GM13977 (cell line): ENCODE measurements around the gene FFAR2.
A peak's percentile ranks its signal among the peaks of the same experiment; 100 is the strongest.

ENCODE experiments used
- DNase-seq: peaks from one replicate; pipeline ENCODE4 v3.0.0; 2012; ENCODE audit warnings: low spot score
- in situ Hi-C: fragments of 300-500 bp; cut with MboI; formaldehyde crosslinking; loops from one replicate; pipeline ENCODE4 v1.12.0; 2022; ENCODE audit warnings: low sequenced_read_pairs, low pct_unique_long_range_greater_than_20kb, mixed read lengths, inconsistent platforms; ENCODE audit not compliant: unreplicated experiment
- TF ChIP-seq, protein P1 (sequence below): IDR thresholded peaks from 2 replicates; pipeline ENCODE4 v1.5.1; 2012; ENCODE audit warnings: mild to moderate bottlenecking, control low read depth; ENCODE audit not compliant: insufficient read depth; ENCODE audit errors: extremely low read depth, missing control alignments

Gene FFAR2

DNA sequence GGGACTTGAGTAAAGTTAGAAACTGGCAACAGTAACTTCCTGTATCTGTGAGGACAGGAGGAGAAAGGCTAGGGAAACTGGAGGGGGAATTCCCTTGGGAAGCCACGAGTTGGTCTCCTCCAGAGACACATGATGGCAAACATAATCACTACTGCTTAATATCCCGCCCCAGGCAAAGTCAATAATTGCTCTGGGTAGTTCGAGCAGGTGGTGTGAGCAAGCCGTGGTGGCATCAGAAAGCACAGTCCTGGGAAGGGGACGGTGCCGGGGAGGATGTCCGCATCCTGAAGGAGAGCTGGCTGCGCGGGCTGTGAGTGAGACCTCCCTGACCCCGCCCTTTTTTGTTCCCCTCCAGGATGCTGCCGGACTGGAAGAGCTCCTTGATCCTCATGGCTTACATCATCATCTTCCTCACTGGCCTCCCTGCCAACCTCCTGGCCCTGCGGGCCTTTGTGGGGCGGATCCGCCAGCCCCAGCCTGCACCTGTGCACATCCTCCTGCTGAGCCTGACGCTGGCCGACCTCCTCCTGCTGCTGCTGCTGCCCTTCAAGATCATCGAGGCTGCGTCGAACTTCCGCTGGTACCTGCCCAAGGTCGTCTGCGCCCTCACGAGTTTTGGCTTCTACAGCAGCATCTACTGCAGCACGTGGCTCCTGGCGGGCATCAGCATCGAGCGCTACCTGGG, 1.4 kb downstream of the FFAR2 start:
- DNase-seq: no peak
- TF ChIP-seq, protein P1, sequence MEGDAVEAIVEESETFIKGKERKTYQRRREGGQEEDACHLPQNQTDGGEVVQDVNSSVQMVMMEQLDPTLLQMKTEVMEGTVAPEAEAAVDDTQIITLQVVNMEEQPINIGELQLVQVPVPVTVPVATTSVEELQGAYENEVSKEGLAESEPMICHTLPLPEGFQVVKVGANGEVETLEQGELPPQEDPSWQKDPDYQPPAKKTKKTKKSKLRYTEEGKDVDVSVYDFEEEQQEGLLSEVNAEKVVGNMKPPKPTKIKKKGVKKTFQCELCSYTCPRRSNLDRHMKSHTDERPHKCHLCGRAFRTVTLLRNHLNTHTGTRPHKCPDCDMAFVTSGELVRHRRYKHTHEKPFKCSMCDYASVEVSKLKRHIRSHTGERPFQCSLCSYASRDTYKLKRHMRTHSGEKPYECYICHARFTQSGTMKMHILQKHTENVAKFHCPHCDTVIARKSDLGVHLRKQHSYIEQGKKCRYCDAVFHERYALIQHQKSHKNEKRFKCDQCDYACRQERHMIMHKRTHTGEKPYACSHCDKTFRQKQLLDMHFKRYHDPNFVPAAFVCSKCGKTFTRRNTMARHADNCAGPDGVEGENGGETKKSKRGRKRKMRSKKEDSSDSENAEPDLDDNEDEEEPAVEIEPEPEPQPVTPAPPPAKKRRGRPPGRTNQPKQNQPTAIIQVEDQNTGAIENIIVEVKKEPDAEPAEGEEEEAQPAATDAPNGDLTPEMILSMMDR: no peak
- in situ Hi-C loops: no loop called here

DNA sequence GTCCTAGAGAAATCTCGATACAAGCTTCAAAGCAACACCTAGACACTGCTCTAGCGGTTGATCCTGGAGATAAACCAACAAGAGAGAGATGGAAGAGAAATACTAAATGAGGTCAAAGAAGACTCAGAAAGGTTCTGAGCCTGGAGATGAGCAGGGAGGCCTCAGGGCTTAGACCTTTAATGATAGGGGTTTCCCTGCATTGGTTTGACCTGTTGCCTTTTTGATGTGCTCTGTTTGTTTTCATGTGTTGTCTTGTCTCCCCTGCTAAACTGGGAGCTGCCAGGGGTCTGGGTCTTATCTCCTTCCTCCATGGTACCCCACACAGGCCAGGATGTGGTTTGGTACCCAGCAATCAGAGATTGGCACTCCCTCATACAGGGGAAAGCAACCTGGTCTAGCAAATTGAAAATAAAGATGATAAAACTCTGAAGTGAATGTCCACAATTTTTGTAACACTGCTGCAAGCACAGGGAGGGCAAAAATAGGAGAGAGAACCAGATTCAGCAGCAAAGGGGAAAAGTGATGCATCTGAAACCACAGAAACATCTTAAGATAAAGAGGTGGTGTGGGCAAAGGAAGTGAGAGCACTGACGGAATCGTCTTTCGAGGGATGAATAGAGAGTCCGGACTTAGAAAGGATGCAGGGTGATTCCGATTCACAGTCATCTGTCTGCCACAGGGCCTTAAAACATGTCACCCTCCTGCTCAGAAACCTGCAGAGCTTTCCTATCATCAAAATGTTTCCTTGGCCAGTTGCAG, 3.5 kb downstream of the FFAR2 start:
- in situ Hi-C loops: no loop called here
- TF ChIP-seq, protein P1: no peak

DNA sequence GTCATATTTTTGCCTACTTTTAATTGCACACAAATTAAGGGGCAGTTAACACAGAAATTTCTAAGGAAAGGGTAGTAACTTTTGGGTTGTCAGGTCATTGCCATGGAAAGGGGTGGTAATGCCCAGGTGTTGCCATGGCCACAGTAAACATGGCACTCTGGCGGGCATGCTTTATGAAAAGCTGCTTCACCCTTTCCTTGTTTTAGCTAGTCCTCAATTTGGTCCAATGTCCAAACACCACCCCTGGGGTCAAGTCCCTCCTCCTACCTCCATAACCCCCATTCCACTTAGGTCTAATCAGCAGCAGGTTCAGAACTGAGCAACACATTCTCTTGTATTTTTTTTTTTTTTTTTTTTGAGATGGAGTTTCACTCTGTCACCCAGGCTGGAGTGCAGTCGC, 6.6 kb downstream of the FFAR2 start:
- in situ Hi-C loops: no loop called here
- no peak for DNase-seq
- TF ChIP-seq, protein P1: no peak

More for the DNA sequence above, 3.5 kb downstream of the FFAR2 start:
- DNase-seq: peak; percentile 83

DNA sequence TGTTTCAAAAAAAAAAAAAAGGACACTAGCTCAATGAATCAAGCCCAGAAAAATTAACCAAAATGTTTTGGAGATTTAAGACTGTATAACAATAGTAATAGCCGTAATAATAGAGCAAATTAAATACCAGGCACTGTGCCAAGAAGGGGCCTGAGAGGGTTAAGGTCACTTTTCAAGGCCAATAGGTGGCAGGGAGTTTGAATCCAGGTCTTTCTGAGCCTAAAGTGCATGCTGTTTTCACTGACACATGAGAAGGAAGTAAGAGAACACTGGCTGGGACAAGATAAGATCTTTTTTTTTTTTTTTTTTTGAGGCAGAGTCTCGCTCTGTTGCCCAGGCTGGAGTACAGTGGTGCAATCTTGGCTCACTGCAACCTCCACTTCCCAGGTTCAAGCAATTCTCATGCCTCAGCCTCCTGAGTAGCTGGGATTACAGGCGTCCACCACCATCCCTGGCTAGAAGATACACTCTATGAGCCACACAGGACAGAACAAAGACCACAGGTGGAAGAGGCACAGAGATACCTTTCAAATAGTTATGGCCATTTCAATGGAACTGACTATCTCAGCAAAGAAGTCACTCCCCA, 7.7 kb downstream of the FFAR2 start:
- TF ChIP-seq, protein P1: no peak
- no peak for DNase-seq
- in situ Hi-C loops: no loop called here

DNA sequence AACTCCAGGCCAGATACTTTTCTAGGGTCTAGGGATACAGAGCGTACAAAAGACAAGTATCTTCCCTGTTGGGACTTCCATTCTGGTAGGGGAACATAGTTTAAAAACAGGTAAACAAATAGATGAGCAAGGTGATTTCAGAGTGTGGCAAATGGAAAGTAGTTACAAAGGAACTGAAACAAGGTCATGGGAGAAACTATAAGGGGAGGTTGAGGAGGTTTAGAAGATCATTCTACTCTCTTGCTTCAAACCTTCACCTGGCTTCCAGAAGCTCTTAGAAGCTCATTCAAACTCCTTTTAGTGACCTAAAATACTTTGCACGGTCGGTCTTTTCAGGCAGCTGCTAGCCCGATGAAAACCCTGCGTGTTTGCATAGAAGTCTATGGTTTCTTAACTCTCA, 9.1 kb downstream of the FFAR2 start:
- in situ Hi-C loops: no loop called here
- TF ChIP-seq, protein P1: no peak
- peak; percentile 56 for DNase-seq

DNA sequence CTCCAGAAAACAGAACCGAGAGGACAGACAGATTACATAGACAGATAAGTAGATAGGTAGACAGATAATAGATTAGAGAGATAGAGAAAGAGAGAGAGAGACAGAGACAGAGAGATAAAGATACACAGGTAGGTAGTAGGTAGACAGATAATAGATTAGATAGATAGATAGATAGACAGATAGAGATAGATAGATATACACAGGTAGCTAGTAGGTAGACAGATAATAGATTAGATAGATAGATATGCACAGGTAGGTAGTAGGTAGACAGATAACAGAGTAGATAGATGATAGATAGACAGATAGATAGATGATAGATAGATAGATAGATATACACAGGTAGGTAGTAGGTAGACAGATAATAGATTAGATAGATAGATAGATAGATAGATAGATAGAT, 10.1 kb downstream of the FFAR2 start:
- TF ChIP-seq, protein P1: no peak
- no peak for DNase-seq
- in situ Hi-C loops: no loop called here
